Measurements from ENCODE around the gene ANKRD24. TPM values are rescaled to one million over a fixed set of nuclear protein-coding genes. Genes with fewer than 3 reads are reported as not detected.

Gene ANKRD24
- total and polyA plus RNA-seq, 2 of the 13 experiments (the other 11 are each of a cell fraction or from before 2014, with no cell fraction given): 0.13 to 0.24 TPM

GRCh38 chr19:4215807-4216206 lies 33.3 kb downstream of the ANKRD24 start:
- CTCF ChIA-PET (ENCODE audit: low intra/inter-chr PET ratio, low total read pairs): no interaction called here
- BruUV-seq (replicated peaks): no TSS peak
- WGBS (ENCODE audit: low lambda C conversion rate): 20% methylated on average over 1 of the region's 10 CpGs
- TF ChIP-seq MEF2D (CRISPR knock-in tag; IDR thresholded peaks at IDR 0.05) (no peak), ETV6 (CRISPR knock-in tag; conservative IDR thresholded peaks at IDR 0.05) (no peak), SMAD3 (CRISPR knock-in tag; IDR thresholded peaks at IDR 0.05) (no peak), TEAD2 (CRISPR knock-in tag; IDR thresholded peaks at IDR 0.05) (no peak), ZNF615 (CRISPR knock-in tag; IDR thresholded peaks at IDR 0.05; ENCODE audit: borderline replicate concordance) (no peak), KDM5B (CRISPR knock-in tag; IDR thresholded peaks at IDR 0.05; ENCODE audit: borderline replicate concordance) (no peak), SETDB1 (CRISPR knock-in tag; IDR thresholded peaks at IDR 0.05; ENCODE audit: borderline replicate concordance) (no peak), MIER2 (CRISPR knock-in tag; IDR thresholded peaks at IDR 0.05) (no peak), TBX2 (CRISPR knock-in tag; IDR thresholded peaks at IDR 0.05; ENCODE audit: borderline replicate concordance) (no peak), CREB1 (IDR thresholded peaks at IDR 0.05) (peak; percentile 61), CREB1 (CRISPR knock-in tag; IDR thresholded peaks at IDR 0.05) (no peak), AHR (CRISPR knock-in tag; IDR thresholded peaks at IDR 0.05) (no peak), ATF7 (IDR thresholded peaks at IDR 0.05) (peak; percentile 84), ATF7 (CRISPR knock-in tag; IDR thresholded peaks at IDR 0.05) (no peak), ZNF496 (CRISPR knock-in tag; IDR thresholded peaks at IDR 0.05; ENCODE audit: insufficient replicate concordance) (no peak), PATZ1 (CRISPR knock-in tag; IDR thresholded peaks at IDR 0.05) (peak; percentile 49; the same call in 1 of the 2 replicates), PITX1 (CRISPR knock-in tag; IDR thresholded peaks at IDR 0.05) (no peak), MAF1 (CRISPR knock-in tag; IDR thresholded peaks at IDR 0.05; ENCODE audit: borderline replicate concordance) (no peak), TAF15 (IDR thresholded peaks at IDR 0.05; ENCODE audit: low read depth, low read length, poor library complexity, severe bottlenecking) (no peak), HNF4A (CRISPR knock-in tag; IDR thresholded peaks at IDR 0.05) (no peak), TBP (CRISPR knock-in tag; IDR thresholded peaks at IDR 0.05) (no peak)
- TF ChIP-seq, protein P1, sequence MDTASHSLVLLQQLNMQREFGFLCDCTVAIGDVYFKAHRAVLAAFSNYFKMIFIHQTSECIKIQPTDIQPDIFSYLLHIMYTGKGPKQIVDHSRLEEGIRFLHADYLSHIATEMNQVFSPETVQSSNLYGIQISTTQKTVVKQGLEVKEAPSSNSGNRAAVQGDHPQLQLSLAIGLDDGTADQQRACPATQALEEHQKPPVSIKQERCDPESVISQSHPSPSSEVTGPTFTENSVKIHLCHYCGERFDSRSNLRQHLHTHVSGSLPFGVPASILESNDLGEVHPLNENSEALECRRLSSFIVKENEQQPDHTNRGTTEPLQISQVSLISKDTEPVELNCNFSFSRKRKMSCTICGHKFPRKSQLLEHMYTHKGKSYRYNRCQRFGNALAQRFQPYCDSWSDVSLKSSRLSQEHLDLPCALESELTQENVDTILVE (CRISPR knock-in tag; IDR thresholded peaks at IDR 0.05): no peak
- TF ChIP-seq, protein P2, sequence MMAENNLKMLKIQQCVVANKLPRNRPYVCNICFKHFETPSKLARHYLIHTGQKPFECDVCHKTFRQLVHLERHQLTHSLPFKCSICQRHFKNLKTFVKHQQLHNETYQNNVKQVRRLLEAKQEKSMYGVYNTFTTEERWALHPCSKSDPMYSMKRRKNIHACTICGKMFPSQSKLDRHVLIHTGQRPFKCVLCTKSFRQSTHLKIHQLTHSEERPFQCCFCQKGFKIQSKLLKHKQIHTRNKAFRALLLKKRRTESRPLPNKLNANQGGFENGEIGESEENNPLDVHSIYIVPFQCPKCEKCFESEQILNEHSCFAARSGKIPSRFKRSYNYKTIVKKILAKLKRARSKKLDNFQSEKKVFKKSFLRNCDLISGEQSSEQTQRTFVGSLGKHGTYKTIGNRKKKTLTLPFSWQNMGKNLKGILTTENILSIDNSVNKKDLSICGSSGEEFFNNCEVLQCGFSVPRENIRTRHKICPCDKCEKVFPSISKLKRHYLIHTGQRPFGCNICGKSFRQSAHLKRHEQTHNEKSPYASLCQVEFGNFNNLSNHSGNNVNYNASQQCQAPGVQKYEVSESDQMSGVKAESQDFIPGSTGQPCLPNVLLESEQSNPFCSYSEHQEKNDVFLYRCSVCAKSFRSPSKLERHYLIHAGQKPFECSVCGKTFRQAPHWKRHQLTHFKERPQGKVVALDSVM (CRISPR knock-in tag; IDR thresholded peaks at IDR 0.05): 0 out of 2 replicates have a peak, but pooled peaks have one; percentile 64

More at GRCh38 chr19:4215807-4216206, 33.3 kb downstream of the ANKRD24 start:
- Histone ChIP-seq H3K36me3 (replicated peaks in 1 of 2; ENCODE audit: control insufficient read depth in 1 of 2, insufficient read depth in 2 of 2, low read length in 2 of 2) (no peaks in the 10 kb centered on the region), H3K4me2 (ENCODE audit: low read depth, low read length) (peak overlapping the region; percentile 23; the same call in 1 of the 2 replicates), H3K9ac (ENCODE audit: insufficient read depth, low read depth, low read length) (no peak overlapping the region), H3K4me3 (replicated peaks in 1 of 3; ENCODE audit: insufficient read depth in 1 of 3, low read depth in 2 of 3, low read length in 3 of 3) (peak overlapping the region in 1 of 3 experiments; percentile 1; a peak in 1 of 6 replicates), H3K27me3 (ENCODE audit: control insufficient read depth in 1 of 2, insufficient read depth in 2 of 2, low read length in 2 of 2) (peaks cover 0 to 19% of the 10 kb centered on the region in 2 experiments; a peak in 4 of 5 replicates), H3K27ac (ENCODE audit: extremely low read length, insufficient read depth, low read length) (no peak overlapping the region), H3K4me1 (ENCODE audit: insufficient read depth, low read length) (peaks cover 24% of the 10 kb centered on the region), H4K20me1 (ENCODE audit: insufficient read depth, low read length) (no peaks in the 10 kb centered on the region), H2AFZ (ENCODE audit: low read length) (no peak overlapping the region), H3K9me3 (ENCODE audit: low read length) (no peaks in the 10 kb centered on the region), H3K79me2 (ENCODE audit: insufficient read depth, low read length) (no peaks in the 10 kb centered on the region)
- no peak for ATAC-seq
- FAIRE-seq: no peak
- POLR2A ChIA-PET: no interaction called here
- DNase-seq (ENCODE audit: low spot score): no peak
- in situ Hi-C loops (cut with HindIII; ENCODE audit: extremely low pct_ligation_motif_present, low pct_unique_long_range_greater_than_20kb): loop anchor here (25.0 kb wide), 1 partner anchor 354 kb away; the partner anchor contains the start of gene ZFR2
- intact Hi-C loops (cut with micrococcal nuclease; ENCODE audit: unreplicated experiment): no loop called here
